Right cardiac atrium (tissue), 5 donors: ENCODE measurements around the gene SPECC1L. TPM values are rescaled to one million over a fixed set of nuclear protein-coding genes. Genes with fewer than 3 reads are reported as not detected.

ENCODE experiments used
- ATAC-seq, 2 donors: fragments of 200-7000 bp; cut with Tn5 transposase; one replicate each; pipeline versions ENCODE4 v1.8.0 to v1.9.1; 2020; ENCODE audit warnings: moderate library complexity in 2 of 2, mild to moderate bottlenecking in 1 of 2
- DNase-seq, 3 donors: peaks; one replicate each; pipeline ENCODE4 v3.0.0-alpha.2; 2020
- H3K27ac ChIP-seq: one replicate; pipeline ENCODE4 v1.5.1; 2013; ENCODE audit warnings: mild to moderate bottlenecking, low read length, control low read depth, moderate library complexity
- H3K27me3 ChIP-seq: one replicate; pipeline ENCODE4 v1.6.1; 2013; ENCODE audit not compliant: control insufficient read depth, insufficient read depth
- H3K4me1 ChIP-seq: one replicate; pipeline ENCODE4 v1.6.1; 2013; ENCODE audit warnings: low read length; ENCODE audit not compliant: control insufficient read depth, insufficient read depth
- H3K4me3 ChIP-seq: one replicate; pipeline ENCODE4 v1.5.1; 2013; ENCODE audit warnings: low read length, control low read depth
- H3K9me3 ChIP-seq: one replicate; pipeline ENCODE4 v1.6.1; 2013; ENCODE audit warnings: low read length; ENCODE audit not compliant: control insufficient read depth
- WGBS: extraction: QIAGEN DNeasy Blood & Tissue Kit; methylation state at CpG from one replicate; pipeline ENCODE4 v1.1.7; 2013; 5-methylcytosine and 5-hydroxymethylcytosine counted together
- intact Hi-C, 4 donors: fragments of 100-400 bp; cut with DNase I; formaldehyde crosslinking; loops; one replicate each; pipeline versions ENCODE4 v1.11.0 to v1.14.0; 2022 to 2023
- polyA plus RNA-seq: library from polyadenylated mRNA; stranded (reverse); fragments of 200-250 nt; gene quantifications from one replicate; pipeline ENCODE4 v1.2.3, GENCODE V29; 2013
- total RNA-seq, 4 donors: library from RNA; stranded (reverse); fragmentation: NEBNext Ultra II Directional; extraction: Animal tissue kit (Norgen Biotek cat#: 25700); gene quantifications; one replicate each; pipeline ENCODE4 v1.2.1, GENCODE V29; 2021
- donor health status: healthy with polysubstance abuse.
- donor health status: DM: no; HTN: yes; CAD: no.
- donor health status: DM: no; HTN: no; CAD: no.
- donor health status: DM: no; HTN: yes; CAD: no; lungs with severe emphysema.
- donor health status: DM: yes; HTN: yes; CAD: no.

Gene SPECC1L
- total and polyA plus RNA-seq, 5 donors = 16.9 to 76.1 (median 67.9) TPM

DNA sequence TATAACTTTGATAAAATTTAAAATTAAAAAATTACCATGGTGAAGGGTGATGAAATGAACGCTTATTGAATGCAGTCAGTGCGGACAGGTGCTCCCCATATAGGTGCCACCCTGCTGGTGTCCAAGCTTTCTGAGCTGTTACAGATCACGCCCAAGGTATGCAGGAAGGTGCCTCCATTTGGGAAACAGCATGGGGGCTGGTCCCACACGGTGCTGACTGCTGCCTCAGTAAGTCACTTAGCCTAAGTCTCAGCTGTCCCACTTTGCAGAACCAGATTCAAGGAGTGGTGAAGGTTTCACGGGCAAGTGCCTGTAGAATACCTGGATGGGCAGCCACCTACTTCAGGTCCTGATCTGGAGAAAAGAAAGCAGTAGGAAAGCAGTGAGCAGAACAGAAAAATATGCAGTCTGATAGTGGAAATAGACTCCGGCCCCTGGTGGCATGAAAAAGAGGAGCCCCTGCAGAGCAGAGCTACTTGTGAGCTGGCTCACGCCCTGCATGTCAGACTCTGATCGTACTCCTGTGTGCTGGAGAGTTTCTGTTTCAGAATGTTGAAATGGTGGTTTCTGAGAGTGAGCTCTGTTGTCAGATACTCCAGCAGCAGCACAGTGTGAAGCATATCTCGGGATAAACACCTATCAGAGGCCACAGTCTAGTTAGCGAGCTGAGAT, 189.9 kb downstream of the SPECC1L start:
- WGBS = 49% methylated on average over 10 of the region's 10 CpGs
- Histone ChIP-seq H3K4me3 (no peak overlapping the region), H3K27ac (no peak overlapping the region), H3K9me3 (no peaks in the 10 kb centered on the region), H3K27me3 (no peaks in the 10 kb centered on the region), H3K4me1 (peaks cover 13% of the 10 kb centered on the region)
- ATAC-seq = peak in 1 of 2 donors; percentile 25
- intact Hi-C loops = no loop called here
- no peak for DNase-seq

GRCh38 chr22:24463071-24463760, 192.6 kb downstream of the SPECC1L start:
- Histone ChIP-seq H3K9me3 (no peaks in the 10 kb centered on the region), H3K27me3 (no peaks in the 10 kb centered on the region), H3K4me3 (no peak overlapping the region), H3K4me1 (peaks cover 23% of the 10 kb centered on the region), H3K27ac (no peak overlapping the region)
- ATAC-seq = no peak
- DNase-seq = no peak
- WGBS = 90% methylated on average over 6 of the region's 6 CpGs
- intact Hi-C loops = no loop called here

GRCh38 chr22:24465566-24465965, 194.9 kb downstream of the SPECC1L start:
- Histone ChIP-seq H3K27me3 (no peaks in the 10 kb centered on the region), H3K27ac (peak overlapping the region; percentile 37), H3K9me3 (no peaks in the 10 kb centered on the region), H3K4me1 (peaks cover 19% of the 10 kb centered on the region), H3K4me3 (no peak overlapping the region)
- ATAC-seq (peak in 1 of 2 donors; percentile 50), DNase-seq (no peak)
- intact Hi-C loops = no loop called here
- WGBS = 54% methylated on average over 5 of the region's 5 CpGs

GRCh38 chr22:24465975-24466374, 195.3 kb downstream of the SPECC1L start:
- no peaks in the 10 kb centered on the region for H3K27me3 ChIP-seq
- H3K9me3 ChIP-seq = no peaks in the 10 kb centered on the region
- H3K4me3 ChIP-seq = no peak overlapping the region
- ATAC-seq (no peak), DNase-seq (no peak)
- intact Hi-C loops = no loop called here
- peak overlapping the region; percentile 37 for H3K27ac ChIP-seq
- 99% methylated on average over 3 of the region's 3 CpGs for WGBS
- H3K4me1 ChIP-seq = peaks cover 16% of the 10 kb centered on the region

DNA sequence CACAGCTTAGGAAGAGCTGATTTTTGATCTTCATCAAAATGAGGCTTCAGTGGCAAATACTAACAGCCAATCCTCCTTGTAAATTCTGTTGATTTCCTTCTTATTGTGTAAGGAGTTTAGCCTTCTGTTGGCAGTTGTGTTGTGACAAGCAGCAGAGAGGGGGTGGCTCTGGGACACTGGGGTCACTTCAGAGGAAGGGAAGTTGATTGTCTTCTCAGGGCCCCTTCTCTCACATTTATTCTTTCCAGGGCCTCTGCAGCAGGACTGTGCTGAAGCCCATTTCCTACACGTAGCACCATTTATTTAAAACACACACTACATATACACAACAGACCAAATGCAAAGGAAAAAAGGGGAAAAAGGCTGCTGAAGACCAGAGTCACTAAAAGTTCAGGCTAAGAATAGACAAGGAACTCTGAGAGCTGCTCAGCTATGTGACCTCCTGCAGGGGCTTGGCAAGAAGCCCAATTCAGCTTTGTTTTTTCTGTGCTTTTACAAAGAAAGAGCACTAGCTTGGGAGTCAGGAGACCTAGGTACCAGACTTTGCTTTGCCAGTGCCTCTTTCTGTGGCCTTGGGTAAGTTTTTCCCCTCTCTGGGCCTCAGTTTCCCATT, 196.2 kb downstream of the SPECC1L start:
- H3K4me1 ChIP-seq = peaks cover 20% of the 10 kb centered on the region
- DNase-seq = peak in 1 of 3 donors; percentile 23
- WGBS = 13% methylated on average over 1 of the region's 1 CpG
- peak; percentile 44 to 45 for ATAC-seq
- no peak overlapping the region for H3K4me3 ChIP-seq
- no peaks in the 10 kb centered on the region for H3K27me3 ChIP-seq
- peak overlapping the region; percentile 71 for H3K27ac ChIP-seq
- intact Hi-C loops = no loop called here
- no peaks in the 10 kb centered on the region for H3K9me3 ChIP-seq

DNA sequence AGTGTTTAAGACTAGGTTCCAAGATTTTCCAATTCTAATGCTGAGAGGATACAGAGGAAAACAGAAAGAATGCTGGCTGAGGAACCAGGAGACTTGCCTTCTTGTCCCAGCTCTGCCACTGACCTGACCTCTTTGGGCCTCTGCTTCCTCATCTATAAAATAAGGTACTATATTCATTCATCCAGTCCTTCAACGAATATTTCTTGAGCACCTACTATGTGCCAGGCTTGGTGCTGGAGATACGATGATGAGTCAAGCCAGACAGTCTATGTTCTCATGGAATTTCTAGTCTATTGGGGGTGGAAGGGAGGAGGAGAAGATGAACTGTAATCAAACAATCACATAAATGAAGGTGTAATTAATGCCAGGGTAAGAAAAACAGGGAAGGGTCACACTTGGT, 196.7 kb downstream of the SPECC1L start:
- no peak for ATAC-seq
- no peak for DNase-seq
- 65% methylated on average over 2 of the region's 2 CpGs for WGBS
- peaks cover 24% of the 10 kb centered on the region for H3K4me1 ChIP-seq
- H3K9me3 ChIP-seq = no peaks in the 10 kb centered on the region
- intact Hi-C loops = no loop called here
- H3K27ac ChIP-seq = no peak overlapping the region
- no peaks in the 10 kb centered on the region for H3K27me3 ChIP-seq
- no peak overlapping the region for H3K4me3 ChIP-seq

Other genes starting within 250 kb of the SPECC1L start
- 1 to 10 TPM; 6.2 to 7.4 (median 7.3) TPM for gene SUSD2, start 89.3 kb upstream of the SPECC1L start, total RNA-seq
- gene SUSD2, start 89.3 kb upstream of the SPECC1L start, polyA plus RNA-seq = 6.7 TPM
- gene GGT5, start 25.7 kb upstream of the SPECC1L start, total RNA-seq = 10 to 100 TPM; 30.2 to 61.0 (median 45.1) TPM
- 46.3 TPM for gene GGT5, start 25.7 kb upstream of the SPECC1L start, polyA plus RNA-seq
- 1 to 10 TPM; 3.7 to 5.6 (median 4.8) TPM for gene ADORA2A, start 156.8 kb downstream of the SPECC1L start, total RNA-seq
- gene ADORA2A, start 156.8 kb downstream of the SPECC1L start, polyA plus RNA-seq = 6.6 TPM
- 1 to 10 TPM; 1.8 to 6.6 (median 2.9) TPM for gene UPB1, start 224.5 kb downstream of the SPECC1L start, total RNA-seq
- 2.7 TPM for gene UPB1, start 224.5 kb downstream of the SPECC1L start, polyA plus RNA-seq